Renal cortex interstitium (tissue), 11 donors: ENCODE data around the gene CYP4A22. TPM values are rescaled to one million over a fixed set of nuclear protein-coding genes. Genes with fewer than 3 reads are reported as not detected.
"Not testable (repeated sequence)": the region's sequence is repeated elsewhere in the genome, so short reads cannot be mapped to it uniquely, and the experiment has no call there.

ENCODE experiments used
- DNase-seq, 11 donors: peaks; one replicate each; pipeline ENCODE4 v3.0.0-alpha.2; 2013; ENCODE audit warnings: low read depth in 9 of 11, low spot score in 4 of 11; ENCODE audit errors: extremely low read depth in 1 of 11
- polyA plus RNA-seq, 3 donors: library from polyadenylated mRNA; unstranded; fragments of 120-200 nt; gene quantifications; one replicate each; pipeline ENCODE4 v1.2.1, GENCODE V29; 2013; ENCODE audit not compliant: insufficient read length in 3 of 3

CYP4A22 gene
- polyA plus RNA-seq, 3 donors, result 5.0 to 6.1 (median 6.0) TPM

DNA sequence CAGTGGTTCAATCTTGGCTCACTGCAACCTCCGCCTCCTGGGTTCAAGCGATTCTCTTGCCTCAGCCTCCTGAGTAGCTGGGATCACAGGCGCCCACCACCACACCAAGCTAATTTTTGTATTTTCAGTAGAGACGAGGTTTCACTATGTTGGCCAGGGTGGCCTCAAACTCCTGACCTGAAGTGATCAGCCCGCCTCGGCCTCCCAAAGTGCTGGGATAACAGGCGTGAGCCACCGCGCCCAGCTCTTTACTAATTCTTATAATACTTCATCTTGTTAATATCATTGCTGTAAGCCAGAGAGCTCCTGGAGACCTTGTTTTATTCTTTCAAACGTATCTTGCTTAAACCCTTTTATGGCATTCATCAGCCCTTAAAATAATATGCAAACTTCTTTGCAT is 56.3 kb downstream of the CYP4A22 start:
- DNase-seq, result not testable (repeated sequence)

DNA sequence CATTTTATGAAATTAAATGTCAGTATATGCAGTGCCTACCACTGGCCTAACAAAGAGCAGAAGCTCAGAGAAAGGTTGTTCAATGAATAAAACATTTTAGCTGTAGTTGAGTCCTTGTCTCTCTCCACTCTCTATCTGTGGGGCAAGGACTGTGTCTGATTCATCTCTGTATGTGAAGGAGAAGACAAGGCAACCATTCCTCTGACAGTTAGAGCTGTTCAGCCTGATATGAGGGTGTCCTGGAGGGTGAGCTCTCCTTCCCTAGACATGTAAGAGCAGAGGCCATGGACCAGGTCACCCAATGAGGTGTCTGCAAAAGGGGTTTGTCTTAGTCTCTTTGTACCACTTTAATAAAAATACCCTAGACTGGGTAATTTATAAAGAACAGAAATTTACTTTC is 57.1 kb downstream of the CYP4A22 start:
- no peak for DNase-seq

DNA sequence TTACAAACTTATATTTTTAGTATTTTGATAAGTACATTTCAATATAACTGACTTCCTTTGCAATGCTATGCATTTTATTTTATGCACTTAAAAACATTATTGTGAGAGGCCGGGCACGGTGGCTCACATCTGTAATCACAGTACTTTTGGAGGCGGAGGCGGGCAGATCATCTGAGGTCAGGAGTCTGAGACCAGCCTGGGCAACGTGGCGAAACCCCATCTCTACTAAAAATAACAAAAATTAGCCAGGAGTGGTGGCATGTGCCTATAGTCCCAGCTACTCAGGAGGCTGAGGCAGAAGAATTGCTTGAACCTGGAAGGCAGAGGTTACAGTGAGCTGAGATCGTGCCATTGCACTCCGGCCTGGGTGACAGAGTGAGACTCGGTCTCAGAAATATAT is 58.7 kb downstream of the CYP4A22 start:
- not testable (repeated sequence) for DNase-seq

DNA sequence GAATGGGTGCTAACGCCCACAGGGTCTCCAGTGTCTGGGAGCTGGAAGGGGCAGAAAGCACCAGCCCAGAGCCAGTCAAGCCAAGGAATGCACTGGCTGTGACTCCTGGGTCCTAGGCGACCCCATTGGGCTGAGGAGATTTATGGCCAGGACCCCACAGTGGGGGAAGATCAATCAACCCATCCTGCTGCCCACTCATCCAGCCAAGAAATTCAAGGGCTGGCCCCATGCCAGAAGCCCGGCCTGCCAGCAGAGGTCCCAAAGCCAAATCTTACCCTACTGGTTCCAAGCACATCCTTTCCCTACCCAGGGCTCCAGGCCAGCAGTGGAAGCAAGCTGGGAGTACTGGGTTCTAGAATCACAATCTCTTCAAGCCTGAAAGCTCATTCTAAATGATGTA is 59.4 kb downstream of the CYP4A22 start:
- no peak for DNase-seq

- no peak for DNase-seq
Observed at GRCh38 chr1:47198214-47198613, 61.0 kb downstream of the CYP4A22 start.

Other genes starting within 250 kb of the CYP4A22 start
- 10 to 100 TPM; 38.8 to 63.3 (median 61.9) TPM for gene CYP4A11, start 196.0 kb upstream of the CYP4A22 start, polyA plus RNA-seq
- gene CYP4X1, start 113.8 kb upstream of the CYP4A22 start, polyA plus RNA-seq, result 10 to 100 TPM in 1 of 3 donors, 1 to 10 TPM in 2; 7.8 to 11.6 (median 9.0) TPM
- gene CYP4Z1, start 70.2 kb upstream of the CYP4A22 start, polyA plus RNA-seq, result under 1 TPM; 0.17 to 0.33 (median 0.20) TPM
- 10 to 100 TPM; 34.8 to 62.1 (median 37.8) TPM for gene PDZK1IP1, start 52.6 kb downstream of the CYP4A22 start, polyA plus RNA-seq
- gene TAL1, start 94.8 kb downstream of the CYP4A22 start, polyA plus RNA-seq, result 1 to 10 TPM; 5.2 to 5.6 (median 5.5) TPM
- 10 to 100 TPM in 1 of 3 donors, 1 to 10 TPM in 2; 9.8 to 10.5 (median 10.0) TPM for gene STIL, start 176.7 kb downstream of the CYP4A22 start, polyA plus RNA-seq
- 10 to 100 TPM; 65.7 to 75.9 (median 66.7) TPM for gene CMPK1, start 196.3 kb downstream of the CYP4A22 start, polyA plus RNA-seq